Inferior parietal cortex (tissue), 1 donor: ENCODE data around the gene TEKTIP1.
A peak's percentile ranks its signal among the peaks of the same experiment; 100 is the strongest.
"Not testable (repeated sequence)": the region's sequence is repeated elsewhere in the genome, so short reads cannot be mapped to it uniquely, and the experiment has no call there.

ENCODE experiments used
- DNase-seq: peaks from one replicate; pipeline ENCODE4 v3.0.0-alpha.2; 2016; ENCODE audit errors: extremely low spot score

The TEKTIP1 gene

DNA sequence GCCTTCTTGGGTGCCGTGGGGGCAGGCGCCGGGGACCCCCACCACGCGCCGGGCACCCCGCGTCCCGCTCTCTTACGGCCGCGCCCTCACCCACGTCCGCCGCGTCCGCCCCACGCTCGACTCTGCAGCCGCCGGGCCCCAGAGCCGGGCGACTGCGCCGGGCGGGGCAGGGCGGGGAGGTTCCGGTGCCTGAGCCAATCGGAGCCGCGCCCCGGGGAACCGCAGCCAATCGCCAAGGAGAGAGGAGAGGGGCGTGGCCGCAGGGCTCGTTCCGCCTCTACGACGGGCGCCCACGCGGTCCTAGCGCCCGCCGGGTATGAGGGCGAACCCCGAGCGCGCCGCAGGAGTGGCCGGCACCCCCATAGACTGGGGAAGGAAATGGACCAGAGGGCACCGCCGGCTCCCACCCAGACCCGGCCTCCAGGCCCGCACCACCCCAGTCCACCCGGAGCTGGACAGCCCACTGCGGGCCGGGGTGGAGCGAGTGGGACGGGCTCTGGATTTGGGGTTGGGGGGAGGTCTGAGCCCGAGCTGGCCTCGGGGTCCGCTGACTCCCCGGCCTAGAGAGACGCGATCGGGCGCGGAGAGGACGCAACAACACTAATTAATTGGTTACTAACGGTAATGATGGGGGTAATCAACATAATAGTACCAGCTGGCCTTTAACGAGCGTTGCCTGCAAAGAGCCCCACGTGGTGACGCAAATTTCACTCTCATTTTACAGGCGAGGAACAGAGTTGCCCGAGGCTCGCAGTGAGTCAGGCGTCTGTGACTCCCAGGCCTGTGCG lies 18.7 kb downstream of the TEKTIP1 start, which contains the start of gene MFSD12:
Gene MFSD12, minus strand, starts transcription at position 126 of the 788 bp plus-strand sequence. CDS start 183 bp downstream, outside the sequence.
- peak; percentile 94 for DNase-seq

DNA sequence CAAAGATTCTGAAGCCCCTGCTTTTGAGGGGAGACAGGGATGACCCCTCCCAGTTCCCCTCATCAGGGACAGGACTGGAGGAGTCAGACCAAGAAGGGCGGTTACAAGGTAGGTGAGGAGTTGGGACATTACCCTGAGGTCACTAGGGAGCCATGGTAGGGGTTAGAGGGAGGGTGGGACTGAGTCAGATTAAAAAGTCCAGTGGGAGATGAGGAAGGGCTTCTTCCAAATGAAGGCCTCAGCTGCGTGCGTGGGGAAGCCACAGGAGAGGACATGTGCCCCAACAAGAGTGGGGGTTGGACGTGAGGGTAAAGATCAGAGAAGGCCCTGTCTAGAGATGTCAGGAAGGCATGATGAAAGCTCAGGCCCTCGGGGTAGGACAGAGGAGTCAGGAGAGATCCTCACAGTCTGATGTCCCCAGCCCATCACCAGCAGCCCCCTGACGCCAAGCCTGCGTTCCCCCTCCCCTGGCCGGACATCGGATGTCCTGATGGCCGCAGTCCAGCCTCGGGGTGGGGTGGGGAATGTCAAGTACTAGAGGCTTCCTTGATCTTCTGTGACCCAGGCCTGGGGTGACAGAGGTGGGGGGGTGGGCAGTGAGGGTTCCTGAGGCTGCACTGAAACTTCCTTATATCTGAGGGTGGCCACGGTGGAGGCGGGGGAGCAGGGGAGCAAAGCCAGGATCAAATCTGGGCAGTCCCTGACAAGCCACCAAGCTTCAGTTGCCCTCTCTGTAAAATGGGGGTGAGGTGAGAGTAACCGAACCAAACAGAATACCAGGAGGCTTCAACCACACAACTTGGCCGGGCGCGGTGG lies 24.9 kb downstream of the TEKTIP1 start:
- DNase-seq = no peak

DNA sequence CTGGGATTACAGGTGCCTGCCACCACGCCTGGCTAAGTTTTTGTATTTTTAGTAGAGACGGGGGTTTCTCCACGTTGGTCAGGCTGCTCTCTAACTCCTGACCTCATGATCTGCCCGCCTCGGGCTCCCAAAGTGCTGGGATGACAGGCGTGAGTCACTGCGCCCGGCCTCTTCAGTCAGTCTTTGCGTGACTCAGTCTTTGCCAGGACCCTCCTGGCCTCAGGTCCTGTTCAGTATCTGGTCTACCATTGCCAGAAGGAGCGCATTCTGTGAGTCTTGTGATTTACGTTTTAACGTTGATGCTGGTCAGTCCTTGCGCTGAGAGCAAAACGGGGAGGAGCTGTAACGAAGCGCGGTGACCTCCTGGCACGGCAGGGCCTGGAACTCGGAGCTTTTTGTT lies 26.2 kb downstream of the TEKTIP1 start:
- no peak for DNase-seq

DNA sequence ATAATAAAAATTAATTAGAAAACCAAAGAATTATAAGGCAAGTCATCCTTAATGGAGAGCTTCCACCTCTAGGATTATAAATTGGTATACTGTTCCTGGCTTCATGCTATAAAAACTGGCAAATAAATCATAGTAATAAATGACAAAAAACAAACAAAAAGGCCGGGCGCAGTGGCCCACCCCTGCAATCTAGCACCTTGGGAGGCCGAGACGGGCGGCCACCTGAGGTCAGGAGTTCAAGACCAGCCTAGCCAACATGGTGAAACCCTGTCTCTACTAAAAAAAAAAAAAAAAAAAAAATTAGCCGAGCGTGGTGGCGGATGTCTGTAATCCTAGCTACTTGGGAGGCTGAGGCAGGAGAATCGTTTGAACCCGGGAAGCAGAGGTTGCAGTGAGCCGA lies 31.1 kb downstream of the TEKTIP1 start:
- DNase-seq = not testable (repeated sequence)

DNA sequence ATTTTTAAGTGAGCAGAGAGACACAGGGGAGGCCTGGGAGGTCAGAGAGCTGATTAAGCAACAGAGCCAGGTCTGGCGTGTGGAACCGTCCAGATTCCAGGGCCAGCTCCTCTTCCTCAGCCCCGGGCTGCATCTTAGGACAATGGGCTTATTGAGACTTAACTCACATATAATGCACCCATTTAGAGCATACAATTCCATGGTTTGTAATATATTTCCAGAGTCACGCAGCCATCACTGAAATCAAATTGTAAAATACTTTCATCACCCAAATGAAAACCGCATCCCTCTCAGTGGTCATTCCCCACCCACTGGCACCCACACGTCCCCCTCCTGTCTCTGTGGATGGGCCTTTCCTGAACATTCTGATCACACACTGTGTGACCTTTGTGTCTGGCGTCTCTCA lies 31.6 kb downstream of the TEKTIP1 start:
- peak; percentile 72 for DNase-seq

DNA sequence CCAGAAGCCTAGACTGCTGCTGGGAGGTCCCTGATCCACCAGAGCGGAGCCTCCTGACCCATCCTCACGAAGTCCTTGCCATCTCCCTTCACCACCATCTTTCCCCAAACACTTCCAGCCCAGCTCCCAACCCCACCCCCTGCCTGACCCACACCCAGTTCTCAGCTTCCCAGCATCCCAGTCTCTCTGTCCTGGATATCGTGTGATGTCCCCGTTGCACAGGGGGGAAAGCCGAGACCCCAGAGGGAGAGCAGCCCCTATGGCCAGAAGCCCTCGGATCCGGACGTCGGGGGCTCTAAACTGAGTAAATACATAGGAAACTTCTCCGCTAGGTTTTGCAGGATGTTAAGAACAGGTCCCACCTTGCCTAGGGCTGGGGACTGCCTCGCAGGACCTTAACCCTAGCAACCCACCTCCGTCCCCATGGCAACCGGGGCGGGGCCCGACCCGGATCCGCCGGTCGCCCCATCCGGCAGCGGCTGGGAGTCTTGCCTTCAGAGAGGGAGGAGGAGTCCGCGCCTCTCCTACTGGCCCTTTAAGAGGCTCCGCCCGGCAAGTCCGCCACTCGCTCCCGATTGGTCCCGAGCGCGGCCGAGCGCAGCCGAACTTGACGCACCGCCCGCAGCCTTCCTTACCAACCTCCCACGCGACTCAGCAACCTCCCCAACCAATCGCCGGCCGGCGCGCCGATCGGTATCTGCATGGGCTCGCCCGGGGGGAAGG lies 33.3 kb downstream of the TEKTIP1 start:
- DNase-seq = peak; percentile 98

DNA sequence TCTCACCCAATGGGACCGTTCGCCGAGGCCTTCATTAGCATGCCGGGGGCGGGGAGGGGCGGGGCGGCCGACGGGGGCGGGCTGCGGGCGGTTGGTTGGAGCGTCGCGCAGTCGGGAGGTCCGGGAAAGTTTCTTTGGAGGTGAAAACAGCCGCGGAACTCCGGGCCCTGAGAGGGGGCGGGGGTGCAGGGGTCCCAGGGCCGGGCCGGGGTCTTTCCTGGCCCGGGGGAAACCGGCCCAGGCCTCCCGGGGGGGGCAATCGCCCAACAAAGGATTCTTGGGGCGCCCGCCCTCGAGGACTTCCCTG lies 33.8 kb downstream of the TEKTIP1 start, which contains the start of gene HMG20B:
Gene HMG20B, plus strand, starts transcription at position 90 of the 307 bp plus-strand sequence. CDS start 366 bp downstream, outside the sequence.
- no peak for DNase-seq

DNA sequence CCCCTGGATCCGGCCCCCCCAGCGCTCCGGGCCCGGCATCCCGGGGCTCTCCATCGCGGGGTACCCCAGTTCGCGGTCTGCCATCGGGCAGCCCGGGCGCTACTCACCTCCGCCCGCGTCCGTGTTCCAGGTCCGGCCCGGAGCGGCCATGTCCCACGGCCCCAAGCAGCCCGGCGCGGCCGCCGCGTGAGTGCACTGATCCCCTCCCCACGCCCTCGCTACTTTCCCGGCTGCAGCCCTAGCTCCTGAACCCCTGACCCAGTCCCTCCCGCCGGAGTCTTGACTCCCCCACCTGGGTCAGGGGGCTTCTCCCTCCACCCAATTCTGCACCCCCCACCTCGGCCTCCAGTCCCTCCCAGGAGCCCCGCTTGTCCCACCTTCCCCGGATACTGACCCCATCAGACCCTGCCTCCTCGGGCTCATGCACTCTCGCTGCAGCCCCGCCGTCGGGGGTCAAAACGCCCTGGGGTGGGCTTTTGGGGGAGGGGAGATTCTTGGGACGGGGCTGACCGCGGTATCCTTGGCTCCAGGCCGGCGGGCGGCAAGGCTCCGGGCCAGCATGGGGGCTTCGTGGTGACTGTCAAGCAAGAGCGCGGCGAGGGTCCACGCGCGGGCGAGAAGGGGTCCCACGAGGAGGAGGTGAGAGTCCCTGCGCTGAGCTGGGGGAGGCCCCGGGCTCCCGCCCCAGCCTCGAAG lies 34.3 kb downstream of the TEKTIP1 start:
- DNase-seq = no peak

DNA sequence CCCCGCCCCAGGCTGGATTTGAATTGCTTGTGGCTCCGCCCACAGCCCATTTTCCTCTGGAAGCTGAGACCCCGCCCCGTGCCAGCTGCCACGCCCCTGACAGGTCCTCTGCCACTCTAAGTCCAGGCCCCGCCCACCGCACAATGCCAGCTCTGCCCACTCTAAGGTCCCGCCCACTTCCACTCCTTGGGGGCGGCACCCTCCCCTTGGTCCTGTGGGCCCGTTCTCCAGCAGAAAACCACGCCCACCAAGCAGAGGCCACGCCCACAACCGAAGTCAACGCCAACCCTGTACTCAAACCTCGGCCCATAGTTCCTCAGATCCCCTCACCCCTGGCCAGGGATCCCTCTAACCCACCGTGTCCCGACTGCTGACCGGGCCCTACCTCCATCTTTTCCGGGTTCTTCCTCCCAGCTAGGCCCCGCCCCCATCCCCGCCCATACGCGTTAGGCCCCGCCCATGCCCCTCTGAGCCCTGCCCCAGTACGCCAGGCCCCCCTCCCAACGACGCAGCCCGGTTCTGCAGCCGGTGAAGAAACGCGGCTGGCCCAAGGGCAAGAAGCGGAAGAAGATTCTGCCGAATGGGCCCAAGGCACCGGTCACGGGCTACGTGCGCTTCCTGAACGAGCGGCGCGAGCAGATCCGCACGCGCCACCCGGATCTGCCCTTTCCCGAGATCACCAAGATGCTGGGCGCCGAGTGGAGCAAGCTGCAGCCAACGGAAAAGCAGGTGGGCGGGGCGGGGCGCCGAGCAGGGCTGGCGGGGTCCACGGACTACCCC lies 35.1 kb downstream of the TEKTIP1 start:
- peak; percentile 49 for DNase-seq

DNA sequence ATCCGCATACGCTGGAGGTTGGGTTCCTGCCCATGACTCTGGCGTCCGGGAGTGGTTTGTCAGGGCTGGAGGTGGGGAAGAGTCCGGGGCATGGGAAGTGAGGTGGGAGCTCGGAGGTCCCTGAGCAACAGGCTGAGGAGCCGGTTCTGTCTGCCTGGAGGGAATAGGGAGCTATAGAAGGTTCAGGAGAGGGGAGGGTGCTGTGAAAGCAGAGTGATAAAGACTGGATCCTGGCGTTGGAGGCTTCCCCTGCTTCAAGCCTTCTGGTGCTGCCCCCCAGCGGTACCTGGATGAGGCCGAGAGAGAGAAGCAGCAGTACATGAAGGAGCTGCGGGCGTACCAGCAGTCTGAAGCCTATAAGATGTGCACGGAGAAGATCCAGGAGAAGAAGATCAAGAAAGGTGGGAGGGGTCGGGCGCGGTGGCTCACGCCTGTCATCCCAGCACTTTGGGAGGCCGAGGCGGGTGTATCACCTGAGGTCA lies 36.3 kb downstream of the TEKTIP1 start:
- DNase-seq = peak; percentile 18

DNA sequence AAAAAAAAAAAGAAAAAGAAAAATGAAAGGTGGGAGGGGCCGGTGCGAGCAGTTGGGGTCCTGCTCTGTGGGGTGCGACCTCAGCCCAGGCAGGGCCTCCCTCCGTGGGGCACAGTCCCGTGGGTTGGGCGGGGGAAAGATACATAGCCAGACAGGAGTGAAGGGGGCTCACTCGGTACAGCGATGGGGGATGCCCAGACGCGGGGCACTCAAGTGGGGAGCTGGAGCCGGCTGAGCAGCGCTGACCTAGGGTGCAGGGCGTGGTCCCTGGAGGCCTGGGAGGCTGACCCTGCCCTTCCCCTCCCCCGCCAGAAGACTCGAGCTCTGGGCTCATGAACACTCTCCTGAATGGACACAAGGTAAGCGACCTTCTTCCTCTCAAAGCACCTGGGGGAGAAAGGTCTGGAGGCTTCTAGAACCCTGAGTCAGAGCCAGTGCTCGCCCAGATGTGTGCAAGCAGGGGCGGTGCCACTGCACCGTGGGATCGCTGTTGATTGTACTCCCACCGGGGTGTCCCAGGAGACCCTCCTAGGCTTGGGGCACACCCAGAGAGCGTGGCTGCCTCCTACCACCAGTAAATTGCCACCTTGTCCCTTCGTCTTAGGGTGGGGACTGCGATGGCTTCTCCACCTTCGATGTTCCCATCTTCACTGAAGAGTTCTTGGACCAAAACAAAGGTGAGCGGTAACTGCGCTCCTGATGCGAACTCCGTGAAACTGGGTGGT lies 37.1 kb downstream of the TEKTIP1 start:
- DNase-seq = no peak

DNA sequence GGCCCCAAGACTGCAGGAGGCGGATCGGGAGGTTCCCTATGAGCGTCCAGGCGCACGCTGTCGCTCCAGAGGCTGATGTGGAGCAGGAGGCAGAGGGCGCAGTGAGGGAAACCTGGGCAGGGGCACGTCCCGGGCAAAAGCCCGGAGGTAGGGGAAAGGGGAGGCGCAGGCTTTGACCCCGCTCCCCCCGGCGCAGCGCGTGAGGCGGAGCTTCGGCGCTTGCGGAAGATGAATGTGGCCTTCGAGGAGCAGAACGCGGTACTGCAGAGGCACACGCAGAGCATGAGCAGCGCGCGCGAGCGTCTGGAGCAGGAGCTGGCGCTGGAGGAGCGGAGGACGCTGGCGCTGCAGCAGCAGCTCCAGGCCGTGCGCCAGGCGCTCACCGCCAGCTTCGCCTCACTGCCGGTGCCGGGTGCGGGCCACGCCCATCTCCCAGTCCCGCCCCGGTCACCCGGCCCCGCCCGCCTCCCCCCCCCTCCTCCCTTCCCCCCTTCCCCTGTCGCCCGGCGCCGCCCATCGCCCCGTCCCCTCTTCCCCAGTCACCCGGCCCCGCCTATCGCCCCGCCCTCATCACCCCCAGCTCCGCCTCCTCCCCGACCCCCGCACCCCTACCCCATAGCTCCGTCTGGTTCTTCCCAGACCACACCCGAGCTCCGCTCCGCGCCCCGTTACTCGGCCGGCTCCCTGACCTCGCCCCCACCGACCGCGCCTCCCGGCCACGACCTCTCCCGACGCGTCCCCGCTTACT lies 37.9 kb downstream of the TEKTIP1 start:
- DNase-seq = peak; percentile 13

DNA sequence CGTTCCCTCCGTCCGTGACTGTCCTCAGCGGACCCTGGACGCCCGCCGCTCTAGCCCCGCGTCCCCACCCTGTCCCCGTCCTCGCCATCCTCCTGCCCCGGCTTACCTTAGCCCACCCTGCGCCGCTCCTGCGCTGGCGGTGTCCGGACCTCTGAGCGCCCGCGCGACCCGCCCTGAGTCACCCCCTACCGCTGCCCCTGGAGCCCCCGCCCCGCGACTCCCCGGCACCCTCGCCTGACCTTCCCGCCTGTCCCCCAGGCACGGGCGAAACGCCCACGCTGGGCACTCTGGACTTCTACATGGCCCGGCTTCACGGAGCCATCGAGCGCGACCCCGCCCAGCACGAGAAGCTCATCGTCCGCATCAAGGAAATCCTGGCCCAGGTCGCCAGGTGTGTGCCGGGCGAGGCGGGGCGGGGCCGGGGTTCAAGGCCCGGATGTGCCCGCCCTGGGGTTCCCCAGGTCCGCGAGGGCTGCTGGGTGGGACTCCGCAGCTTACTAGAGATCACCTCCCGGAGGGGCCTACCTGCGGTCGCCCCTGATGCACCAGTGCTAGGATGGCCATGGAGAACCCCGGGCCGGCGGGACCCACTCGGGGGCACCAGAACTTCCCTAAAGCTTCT lies 38.9 kb downstream of the TEKTIP1 start:
- DNase-seq = no peak

DNA sequence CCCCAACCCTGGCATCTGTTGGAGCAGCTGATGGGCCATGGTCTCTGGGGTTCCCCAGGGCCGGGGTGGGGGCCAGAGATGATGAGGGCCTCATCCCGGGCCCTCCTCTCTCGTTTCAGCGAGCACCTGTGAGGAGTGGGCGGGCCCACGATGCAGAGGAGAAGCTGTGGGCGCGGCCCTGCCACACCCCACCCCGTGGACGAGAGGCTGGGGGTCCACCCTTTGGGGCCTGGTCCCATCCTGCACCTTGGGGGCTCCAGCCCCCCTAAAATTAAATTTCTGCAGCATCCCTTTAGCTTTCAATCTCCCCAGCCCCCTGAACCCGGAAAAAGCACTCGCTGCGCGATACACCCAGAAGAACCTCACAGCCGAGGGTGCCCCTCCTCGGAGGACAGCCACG lies 39.4 kb downstream of the TEKTIP1 start:
- no peak for DNase-seq

DNA sequence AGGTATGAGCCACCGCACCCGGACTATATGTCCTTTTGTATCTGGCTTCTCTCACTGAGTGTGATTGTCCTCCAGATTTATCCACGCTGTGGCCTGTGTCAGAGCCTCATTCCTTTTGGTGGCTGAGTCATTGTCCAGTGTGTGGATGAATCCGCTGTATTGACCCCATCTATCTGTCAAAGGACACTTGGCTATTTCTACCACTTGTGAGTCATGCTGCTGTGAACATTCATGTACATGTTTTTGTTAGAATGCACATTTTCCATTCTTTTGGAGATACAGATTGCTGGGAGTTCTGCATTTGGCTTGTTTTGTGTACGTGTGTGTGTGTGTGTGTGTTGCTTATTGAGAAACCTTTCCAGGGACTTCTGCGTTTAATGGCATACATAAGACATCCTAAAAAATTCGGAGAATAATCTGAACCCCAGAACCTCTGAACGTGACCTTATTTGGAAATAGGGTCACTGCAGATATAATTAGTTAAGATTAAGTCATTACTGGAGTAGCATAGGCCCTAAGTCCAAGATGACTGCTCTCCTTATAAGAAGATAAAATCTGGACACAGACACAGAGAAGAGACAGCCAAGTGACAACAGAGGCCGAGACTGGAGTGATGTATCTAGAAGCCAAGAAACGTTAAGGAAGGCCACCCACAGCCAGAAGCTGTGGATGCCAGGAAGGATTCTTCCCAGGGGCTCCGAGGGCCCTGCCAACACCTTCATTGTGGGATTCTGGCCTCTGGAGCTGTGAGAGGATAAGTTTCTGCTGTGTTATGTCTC lies 41.4 kb downstream of the TEKTIP1 start:
- DNase-seq = no peak

DNA sequence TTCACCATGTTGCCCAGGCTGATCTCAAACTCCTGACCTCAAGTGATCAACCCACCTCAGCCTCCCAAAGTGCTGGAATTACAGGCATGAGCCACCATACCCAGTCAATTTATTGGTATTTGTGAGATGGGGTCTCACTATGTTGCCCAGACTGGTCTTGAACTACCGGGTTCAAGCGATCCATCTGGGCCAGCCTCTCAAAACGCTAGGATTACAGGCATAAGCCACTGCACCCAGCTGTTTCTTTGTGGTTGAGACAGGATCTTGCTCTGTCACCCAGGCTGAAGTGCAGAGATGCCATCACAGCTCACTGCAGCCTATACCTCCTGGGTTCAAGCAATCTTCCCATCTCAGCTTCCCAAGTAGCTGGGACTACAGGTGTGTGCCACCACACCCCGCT lies 42.8 kb downstream of the TEKTIP1 start:
- DNase-seq = not testable (repeated sequence)

DNA sequence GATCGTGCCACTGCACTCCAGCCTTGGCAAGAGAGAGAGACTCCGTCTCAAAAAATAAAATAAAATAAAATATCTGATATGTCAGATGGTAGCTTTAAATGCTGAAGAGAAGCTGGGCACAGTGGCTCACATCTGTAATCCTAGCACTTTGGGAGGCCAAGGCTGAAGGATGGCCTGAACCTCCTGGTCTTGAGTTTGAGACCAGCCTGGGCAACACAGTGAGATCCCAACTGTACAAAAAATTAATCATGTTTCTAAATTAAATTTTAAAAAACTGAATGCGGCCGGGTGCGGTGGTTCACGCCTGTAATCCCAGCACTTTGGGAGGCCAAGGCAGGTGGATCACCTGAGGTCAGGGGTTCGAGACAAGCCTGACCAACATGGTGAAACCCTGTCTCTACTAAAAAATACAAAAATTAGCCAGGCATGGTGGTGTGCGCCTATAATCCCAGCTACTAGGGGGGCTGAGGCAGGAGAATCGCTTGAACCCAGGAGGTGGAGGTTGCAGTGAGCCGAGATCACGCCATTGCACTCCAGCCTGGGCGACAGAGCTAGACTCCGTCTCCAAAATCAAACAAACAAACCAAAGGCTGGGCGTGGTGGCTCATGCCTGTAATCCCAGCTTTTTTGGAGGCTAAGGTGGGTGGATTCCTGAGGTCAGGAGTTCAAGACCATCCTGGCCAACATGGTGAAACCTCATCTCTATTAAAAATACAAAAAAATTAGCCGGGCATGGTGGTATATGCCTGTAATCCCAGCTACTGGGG lies 45.2 kb downstream of the TEKTIP1 start:
- not testable (repeated sequence) for DNase-seq
